NCI-H1436 treated with DMSO at 0.1 percent for 48 hours (cell line): ENCODE data around the gene TXNRD1.

ENCODE experiments used
- DNase-seq: peaks from one replicate; lab custom pipeline; 2025; lab: John Stamatoyannopoulos, UW

The TXNRD1 gene

DNA sequence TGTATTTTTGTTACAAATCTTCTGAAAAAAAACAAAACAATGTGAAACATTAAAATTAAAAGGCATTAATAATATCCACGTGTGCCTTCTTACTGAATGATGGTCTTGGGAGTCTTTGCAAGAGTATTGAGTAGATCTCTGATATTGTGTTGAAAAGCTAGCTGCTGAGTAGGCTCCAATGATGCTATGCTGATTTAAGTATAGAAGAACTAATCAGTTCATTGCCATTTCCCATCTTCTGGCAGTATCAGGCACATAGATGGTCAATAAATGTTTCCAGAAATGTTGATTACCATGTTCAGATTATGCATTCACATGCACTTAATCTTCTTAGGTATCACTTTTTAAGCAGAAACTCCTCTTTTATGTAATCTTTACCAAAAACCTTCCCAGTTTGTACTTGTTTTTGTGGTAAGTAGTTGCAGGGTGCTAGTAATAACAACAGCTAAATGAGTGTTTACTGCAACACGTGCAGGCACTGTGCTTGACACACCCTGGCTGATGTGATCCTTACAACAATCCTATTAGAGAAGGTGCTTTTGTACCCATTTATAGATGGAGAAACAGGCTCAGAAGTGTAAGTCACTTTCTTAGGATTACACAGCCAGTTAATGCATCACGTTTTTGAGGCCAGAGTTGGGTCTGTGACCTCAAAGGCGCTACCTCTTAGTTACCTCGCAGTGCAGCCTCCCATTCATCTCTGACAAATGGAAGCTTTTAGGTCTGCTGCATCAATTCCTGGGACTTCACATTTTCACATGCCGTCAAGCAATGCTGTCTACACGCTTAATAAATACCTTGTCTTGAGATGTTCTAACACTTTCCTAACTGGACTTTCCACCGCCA lies 134.9 kb downstream of the TXNRD1 start:
- DNase-seq = no peak

DNA sequence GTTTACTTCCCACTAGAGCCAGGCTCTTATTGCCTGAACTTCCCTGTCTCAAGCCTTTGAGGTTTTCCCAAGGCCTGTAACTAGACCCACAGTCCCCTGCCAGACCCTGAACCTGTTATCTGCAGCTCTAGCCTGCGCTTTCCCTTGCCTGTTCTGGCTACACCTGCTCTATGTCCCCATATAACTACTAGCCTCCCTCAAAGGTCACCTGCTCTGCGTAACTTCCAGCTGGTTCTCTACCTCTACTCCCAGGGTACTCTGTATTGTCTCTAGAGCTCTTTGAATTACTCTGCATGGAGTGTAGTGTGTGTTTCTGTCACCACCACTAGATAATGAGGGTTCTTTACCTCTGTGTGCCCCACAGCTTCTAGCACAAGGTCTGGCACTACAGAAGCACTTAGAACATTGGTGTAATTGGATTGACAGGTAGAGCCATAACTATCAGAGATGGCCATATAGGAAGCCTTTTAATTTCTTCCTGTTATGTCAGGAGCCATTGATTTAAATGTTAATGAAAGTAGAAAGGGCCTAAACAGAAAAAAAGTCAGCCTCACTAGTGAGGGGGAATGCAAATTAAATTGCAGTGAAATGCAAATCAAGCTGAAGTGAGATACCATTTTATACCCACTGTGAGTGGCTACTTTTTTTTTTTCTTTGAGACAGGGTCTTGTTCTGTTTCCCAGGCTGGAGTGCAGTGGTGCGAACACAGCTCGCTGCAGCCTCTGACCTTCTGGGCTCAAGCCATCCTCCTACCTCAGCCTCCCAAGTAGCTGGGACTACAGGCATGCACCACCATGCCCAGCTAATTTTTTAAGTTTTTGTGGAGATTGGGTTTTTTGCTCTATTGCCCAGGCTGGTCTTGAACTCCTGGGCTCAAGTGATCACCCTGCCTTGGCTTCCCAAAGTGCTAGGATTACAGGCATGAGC lies 135.7 kb downstream of the TXNRD1 start:
- no peak for DNase-seq

DNA sequence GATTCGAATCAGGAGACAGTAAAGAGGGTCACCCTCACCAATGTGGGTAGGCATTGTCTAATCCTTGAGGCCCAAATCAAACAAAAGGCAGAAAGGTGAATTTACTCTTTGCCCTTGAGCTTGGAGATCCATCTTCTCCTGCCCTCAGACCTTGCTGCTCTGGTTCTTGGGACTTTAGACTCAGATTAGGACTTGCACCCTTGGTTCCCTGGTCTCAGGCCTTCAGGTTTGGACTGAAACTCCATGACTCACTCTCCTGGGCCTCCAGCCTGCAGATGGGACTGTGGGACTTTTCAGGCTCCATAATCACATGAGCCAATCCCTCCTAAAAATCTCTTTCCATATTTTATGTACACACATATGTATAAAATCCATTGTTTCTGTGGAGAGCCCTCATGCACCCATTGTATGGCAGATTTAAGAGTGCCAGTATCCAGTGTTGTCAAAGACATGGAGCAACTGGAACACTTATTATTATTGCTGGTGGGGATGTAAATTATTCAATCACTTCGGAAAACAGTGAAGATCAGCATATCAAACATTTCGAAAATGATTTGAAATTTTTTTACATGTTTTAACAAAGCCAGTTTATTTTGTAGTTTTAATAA lies 136.6 kb downstream of the TXNRD1 start:
- no peak for DNase-seq

DNA sequence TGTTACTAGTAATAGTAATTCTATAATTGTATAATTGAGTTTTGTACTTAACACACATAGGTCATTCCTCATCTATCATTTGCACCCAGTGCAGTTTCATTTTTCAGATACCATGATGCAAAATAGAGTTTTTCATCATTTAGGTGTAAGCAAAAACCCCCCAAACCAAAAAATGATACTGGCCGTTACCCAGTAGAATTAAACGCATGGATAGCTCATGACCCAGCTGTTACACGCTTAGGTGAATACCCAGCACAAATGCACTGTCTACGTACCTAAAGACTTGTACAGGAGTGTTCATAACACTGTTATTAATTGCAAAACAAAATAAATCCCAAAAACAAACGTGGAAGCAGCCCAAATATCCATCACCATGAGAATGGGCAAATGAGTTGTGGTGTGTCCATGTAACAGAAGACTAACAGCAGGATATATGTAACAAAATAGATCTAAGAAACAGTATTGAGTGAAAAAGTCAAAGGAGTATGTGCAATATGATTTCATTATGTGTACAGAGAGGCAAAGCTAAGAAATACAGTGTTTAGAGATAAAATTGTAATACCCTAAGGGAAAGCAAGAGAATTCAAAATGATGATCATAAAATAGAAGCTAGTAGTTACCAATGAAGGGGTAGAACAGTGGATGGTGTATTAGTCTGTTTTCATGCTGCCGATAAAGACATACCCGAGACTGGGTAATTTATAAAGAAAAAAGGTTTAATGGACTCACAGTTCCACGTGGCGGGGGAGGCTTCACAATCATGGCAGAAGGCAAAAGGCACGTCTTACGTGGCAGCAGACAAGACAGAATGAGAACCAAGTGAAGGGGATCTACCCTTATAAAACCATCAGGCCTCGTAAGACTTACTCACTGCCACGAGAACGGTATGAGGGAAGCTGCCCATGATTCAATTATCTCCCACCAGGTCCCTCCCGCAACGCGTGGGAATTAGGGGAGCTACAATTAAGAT lies 137.7 kb downstream of the TXNRD1 start:
- no peak for DNase-seq

DNA sequence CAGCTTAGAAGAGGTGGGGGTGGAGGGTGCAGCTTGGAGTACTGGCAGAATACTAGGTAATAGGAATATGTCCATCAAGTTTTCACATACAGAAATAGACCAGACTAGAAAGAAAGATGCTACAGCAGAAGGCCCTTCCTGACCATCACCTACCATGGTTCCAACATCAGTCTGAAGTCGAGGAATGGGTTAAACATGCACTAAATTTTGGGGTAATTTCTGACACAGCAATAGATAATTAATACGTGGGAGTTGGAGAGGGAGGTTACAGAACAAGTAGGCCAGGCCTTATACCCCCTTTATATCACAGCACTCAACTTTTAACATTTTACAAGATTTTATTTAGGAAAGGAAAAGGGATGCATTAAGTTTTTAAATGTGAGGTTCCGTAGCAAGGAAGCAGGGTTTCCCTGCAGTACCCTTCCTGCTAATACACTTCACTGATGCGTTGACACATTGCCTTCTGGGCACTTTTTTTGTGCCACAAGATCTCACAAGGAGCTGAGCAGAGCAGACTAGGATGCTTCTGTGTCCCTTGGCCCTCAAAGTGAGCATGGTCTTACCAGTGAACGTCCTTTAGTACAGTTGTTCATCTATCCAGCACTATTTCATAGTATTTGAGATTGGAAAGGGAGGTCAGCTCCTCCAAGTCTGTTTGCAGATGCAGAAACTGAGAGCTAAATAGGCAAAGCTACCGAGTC lies 138.7 kb downstream of the TXNRD1 start:
- no peak for DNase-seq

DNA sequence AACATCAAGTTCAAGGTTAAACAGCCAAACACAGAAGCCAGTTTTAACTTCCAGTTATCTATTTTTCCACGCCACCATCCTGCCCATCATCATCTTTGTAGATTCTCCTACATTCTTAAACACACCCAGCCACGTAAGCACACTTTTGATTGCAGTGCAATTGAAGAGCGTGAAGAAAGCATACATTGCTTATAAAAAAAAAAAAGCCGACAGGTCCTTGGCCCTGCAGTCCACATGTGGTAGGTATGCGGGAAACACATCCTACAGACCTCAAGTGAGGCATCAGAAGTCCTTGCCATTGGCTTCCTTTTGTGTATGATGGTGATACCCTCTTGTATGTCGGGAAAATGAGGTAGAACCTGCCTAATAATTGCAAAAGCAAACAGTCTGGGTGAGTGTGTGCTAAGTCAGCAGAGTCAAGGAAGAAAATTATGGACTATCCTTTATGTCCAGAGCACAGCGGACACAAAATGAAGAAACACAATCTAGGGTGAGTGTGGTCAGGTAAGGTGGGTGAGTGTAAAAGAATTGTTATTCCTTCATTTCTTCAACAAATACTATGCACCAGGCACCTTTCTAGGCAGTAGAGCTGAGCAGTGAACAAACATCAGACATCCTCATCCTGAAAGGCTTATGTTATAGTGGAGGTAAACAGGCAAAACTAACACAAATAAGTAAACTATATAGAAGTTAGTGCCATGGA lies 139.4 kb downstream of the TXNRD1 start:
- DNase-seq = no peak

DNA sequence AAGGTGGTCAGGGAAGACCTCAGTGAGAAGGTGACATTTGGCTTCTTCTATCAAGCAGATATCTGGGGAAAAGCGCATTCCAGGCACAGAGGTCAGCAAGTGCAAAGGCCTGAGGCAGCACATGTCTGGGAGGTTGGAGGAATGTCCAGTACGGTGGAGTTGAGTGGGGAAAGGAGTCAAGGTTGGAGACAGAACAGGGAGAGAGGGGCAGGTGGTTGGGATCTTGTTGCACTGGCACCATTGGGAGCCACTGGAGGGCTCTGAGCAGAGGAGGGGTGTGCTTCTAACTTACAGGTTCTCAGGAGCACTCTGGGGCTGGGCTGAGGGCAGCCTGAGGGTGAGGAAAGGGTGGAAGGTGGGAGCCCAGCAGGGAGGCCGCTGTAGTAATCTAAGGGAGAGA lies 140.1 kb downstream of the TXNRD1 start:
- DNase-seq = no peak

DNA sequence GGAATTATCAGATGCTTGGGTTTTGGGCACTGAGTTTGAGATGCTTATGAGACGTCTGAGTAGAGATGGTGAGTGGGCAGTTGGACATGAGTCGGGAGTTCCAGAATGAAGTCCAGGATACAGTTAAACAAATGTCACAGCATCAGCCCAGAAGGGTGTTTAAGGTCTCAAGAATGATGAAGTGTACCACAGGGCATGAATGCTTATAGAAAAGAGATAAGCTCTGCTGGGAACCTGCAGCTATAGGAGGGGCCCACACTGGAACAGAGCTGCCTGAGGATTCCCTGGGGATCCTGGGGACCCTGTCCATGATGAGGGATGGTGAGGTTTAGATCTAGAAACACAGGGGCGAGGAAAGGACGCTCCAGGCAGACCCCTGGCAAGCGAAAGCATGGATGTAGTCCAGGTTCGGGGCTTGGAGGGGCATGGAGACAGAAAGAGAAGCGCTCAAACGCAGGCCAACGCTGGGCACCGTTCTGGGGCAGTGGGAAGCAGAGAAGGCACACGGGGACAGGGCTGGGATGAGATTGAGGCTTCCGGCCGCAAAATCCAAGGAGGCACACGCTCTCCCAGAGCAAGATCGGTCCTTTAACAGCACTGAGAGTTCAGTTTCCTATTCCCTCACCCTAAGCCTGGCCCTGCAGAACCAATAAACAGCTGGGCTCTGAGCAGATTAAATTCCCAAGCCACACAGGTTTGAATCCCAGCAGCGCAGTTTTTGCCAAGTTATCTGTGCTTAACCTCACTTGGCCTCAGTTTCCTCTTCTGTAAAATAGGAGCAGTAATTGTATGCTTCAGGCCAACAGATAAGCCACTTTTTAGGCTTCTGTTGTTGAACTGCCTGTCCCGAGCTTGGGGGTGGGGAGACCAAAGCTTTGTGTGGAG lies 140.9 kb downstream of the TXNRD1 start:
- DNase-seq = no peak

DNA sequence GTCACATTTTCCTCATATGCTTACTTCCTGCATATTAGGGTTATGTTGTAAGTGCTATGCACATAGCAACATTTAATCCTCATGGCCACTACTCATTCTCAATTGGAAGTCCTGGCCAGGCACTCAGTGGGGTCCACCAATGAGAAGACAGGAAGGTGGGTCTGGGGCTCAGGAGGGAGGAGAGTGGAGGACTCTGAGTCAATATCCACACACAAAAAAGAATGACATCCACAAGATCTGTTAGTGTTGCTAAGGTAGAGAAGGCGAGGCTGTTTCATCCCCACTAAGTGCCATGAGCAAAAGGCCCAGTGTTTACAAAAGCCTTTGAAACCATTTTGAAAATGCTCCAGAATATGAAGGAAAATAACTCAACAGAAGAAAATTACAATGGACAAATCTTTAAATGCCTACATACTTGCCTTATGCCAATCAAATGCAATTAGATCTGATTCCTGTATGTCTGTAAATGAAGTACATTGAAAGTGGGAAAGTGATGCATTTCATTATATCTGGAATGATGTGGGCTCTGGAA lies 141.9 kb downstream of the TXNRD1 start:
- DNase-seq = no peak

DNA sequence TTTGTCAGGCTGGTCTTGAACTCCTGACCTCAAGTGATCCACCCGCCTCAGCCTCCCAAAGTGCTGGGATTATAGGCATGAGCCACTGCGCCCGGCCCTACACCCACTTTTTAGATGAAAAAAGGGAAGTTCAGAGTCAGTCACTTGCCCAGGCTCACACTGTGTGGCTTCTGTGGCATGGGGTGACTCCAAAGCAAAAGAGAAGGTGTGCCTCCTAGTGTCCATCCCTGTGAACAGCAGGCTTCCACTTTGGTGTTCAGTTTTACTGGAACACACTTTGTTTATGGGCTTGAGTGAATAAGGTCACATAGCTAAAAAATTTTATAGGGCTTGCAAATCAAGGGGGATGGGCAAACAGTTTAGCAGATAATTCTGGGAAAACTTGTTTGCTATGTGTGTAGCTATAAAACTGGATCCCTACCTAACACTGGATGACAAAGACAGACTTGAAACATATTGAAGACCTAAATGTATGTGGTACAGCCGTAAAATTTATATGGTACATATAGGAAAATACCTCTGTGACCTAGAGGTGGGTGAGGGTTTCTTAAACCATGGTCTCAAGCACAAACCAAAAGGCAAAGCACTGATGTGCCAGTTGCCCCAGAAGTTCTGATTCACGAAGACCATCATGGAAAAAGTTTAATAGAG lies 142.9 kb downstream of the TXNRD1 start:
- DNase-seq = no peak

DNA sequence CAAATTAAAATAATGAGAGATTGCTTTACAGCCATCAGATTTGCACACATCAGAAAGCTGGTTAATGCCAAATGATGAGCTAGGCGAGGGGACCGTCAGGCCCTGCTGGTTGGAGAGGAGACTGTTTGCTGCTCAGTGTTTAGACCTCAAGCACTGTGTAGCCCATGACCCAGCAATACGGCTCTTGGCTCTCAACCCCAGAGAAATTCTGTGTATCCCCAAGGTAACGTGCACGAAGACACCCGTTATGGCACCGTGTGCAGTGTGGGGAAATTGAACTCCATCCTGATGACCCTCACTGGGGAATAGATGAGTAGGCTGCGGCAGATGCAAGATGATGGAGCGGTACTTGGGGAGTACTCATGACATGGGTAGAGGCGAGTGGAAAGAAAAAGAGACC lies 143.6 kb downstream of the TXNRD1 start:
- no peak for DNase-seq

DNA sequence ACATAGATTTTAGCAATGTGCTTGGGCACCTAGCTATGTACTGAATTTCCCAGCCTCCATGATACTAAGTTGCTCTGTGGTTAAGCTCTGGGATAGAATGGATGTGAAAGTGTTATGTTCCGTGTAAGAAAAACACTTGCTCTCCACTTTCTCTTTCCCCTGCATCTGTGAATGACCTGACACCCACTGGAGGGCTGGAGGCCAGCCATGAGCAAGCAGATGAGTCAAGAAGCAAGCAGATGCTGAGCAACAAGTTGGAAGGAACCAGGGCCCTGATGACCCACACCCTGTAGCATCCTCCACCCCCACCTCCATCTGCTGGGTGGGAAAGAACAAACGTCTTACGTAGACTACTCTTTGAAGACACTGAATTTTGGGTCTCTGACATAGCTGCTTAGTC lies 144.6 kb downstream of the TXNRD1 start:
- no peak for DNase-seq

DNA sequence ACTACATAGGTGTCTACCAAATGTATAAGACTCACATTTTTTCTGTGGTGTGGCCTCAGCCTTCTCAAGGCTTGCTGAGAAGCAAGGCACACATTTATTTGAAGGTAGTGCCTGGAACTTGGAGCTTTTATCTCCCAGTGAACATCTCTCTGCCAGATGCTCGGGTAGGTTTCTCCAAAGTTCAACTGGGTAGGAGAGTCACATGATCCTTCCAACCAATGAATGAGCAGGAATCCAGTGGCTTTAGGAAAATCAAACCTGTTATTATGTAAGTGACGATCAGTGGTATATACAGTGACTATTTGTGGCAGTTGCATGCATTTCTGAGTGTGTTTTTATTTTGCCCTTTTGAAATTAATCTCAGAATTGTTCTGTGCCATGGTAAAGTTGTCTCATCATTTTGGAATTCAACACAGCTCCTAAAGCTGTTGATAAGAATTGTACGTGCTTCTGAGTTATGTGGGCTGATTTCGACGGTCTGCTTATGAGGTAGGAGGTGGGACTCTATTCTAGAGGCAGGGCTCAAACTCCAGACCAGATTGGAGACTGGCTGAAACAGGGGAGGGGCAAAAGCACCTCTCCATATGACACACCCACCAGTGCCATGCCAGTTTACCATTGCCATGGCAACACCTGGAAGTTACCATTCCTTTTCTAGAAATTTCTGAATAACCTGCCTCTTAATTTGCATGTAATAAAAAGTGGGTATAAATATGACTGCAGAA lies 145.6 kb downstream of the TXNRD1 start:
- DNase-seq = no peak

DNA sequence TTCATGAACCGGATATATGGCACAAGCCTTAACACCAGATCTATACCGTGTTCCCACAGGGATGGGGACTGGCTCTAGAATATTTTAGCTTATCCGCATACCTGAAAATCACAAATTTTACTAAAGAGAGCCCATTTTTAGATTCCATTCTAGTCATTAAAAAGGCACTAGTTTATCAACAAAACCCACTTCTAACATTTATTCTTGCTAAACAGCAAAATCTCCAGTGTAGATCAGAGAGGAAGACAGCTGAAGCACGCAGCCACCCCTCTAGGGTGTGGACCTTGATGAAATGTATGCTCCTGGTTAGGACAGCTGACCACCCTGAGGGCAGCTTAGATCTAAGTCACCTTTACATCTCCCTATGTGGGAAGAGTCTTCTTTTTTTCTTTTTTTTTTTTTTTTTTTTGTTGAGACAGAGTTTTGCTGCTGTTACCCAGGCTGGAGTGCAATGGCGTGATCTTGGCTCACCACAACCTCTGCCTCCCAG lies 150.4 kb downstream of the TXNRD1 start:
- no peak for DNase-seq

DNA sequence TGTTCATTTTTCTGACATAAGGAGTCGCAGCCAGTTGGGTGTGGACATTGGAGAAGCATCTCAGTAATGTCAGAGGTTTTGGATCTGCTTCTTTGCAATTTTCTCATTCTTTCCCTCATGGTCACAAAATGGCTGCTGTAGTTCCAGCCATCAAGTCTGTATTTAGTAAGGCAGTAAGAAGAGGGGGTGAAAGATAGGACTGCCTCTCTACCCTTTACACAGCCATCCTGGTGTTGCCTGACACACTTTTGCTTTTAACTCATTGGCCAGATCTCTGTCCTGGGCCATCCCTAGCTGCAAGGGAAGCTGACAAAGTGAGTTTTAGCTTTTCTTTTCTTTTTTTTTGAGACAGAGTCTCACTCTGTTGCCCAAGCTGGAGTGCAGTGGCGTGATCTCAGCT lies 154.1 kb downstream of the TXNRD1 start:
- no peak for DNase-seq

DNA sequence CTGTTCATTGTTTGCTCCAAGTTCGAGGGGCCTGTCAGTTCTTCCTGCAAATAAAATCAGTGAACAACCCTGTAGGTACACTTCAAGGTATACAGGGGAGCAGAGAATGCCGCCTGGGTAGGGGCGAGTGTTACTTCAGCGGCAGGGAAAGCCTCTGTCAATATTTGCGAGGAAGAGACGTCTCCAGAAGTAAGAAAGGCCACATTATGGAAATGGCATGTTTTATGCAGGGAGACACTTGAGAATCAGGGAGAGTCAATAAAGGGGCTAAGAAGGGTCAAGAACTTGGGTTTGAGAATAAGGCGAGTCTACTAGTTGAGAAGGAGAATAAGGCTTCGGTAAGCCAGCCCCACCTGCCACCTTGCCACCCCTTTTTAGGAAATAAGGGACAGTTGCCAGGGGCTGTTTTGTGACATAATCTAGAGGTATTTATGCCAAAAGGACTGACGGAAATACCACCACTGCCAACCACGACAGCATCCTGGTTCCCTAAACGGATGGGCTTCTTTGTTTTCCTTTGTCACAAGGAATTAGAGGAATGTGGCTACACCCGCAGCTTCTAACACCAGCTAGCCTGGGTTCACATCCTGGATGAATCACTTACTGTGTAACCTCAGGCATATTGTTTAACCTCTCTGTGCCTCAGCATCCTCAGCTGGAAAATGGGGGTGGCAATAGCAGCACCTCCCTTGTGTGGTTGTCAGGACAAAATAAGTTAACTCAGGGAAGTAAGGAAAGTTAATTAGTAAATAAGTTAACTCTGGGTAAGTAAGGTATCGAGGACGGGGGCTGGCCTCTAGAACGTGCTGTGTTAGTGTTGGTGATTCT lies 155.7 kb downstream of the TXNRD1 start:
- DNase-seq = no peak
